HG02973 (cell line): Measurements from ENCODE around the gene CLTA.
A peak's percentile ranks its signal among the peaks of the same experiment; 100 is the strongest.

Experiments used
- ATAC-seq: cut with Tn5 transposase; IDR thresholded peaks from one replicate; pipeline ENCODE4 v1.9.1; 2021; ENCODE audit warnings: moderate library complexity; ENCODE audit not compliant: unreplicated experiment

The CLTA gene, protein sequence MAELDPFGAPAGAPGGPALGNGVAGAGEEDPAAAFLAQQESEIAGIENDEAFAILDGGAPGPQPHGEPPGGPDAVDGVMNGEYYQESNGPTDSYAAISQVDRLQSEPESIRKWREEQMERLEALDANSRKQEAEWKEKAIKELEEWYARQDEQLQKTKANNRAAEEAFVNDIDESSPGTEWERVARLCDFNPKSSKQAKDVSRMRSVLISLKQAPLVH

GRCh38 chr9:36190388-36191289 lies at the start of gene CLTA:
Gene CLTA, plus strand, starts transcription at chr9:36190921. Its CDS starts 136 bp downstream, at chr9:36191057.
- ATAC-seq, result peak; percentile 95

GRCh38 chr9:36141288-36141687 lies 49.4 kb upstream of the CLTA start:
- no peak for ATAC-seq

GRCh38 chr9:36141761-36142160 lies 49.0 kb upstream of the CLTA start:
- ATAC-seq, result no peak

DNA sequence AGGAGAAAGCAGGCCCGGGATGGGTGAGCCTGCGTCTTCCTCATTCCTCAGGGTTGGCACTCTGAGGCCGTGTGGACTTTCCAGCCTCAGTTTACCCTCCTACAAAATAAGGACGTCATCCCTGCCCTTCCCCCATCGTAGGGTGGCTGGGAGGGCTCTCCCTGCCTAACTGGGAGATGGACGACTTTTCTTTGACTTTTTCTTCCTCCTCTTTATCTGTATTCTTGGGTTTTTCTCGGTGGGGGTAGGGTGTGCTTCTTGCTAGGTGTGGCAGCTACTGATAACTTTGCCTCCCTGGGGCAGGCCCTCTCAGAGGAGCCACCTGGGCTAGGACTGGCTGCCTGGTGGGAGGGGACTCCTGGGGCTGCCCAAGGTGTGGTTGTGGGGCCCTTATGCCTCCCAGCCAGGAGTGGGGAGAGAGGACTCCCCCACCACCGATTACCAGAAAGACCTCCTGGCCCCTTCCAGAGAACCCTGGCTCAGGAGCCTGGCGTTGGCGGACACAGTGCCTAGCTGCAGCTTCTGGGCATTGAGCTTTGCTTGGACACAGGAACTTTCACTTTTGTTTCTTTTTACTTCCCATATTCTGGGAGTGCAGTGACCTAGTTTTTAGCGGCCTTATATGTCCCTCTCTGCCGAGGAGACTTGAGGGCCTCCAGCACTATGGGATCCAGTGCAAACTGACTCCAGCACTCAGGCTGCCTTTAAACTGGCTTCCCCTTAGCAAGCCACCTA lies 48.0 kb upstream of the CLTA start:
- ATAC-seq, result no peak

DNA sequence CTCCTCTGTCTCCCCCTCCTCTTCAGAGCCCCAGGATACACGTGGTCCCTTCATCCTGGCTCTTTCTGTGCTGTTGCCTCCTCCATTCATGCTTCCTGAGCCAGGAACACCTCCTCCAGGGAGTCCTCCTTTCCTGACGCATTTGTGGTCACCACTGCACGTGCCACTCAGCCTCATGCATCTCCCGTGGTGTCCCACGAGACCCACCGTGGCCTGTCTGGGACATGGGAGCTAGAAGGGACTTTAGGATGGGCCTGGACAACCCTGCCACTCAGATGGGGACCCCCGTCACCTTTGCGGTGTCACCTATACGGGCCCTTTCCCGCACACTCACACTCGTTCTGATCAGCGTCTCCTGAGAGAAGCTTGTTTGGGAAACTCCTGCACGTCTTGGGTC lies 47.5 kb upstream of the CLTA start:
- ATAC-seq, result no peak

DNA sequence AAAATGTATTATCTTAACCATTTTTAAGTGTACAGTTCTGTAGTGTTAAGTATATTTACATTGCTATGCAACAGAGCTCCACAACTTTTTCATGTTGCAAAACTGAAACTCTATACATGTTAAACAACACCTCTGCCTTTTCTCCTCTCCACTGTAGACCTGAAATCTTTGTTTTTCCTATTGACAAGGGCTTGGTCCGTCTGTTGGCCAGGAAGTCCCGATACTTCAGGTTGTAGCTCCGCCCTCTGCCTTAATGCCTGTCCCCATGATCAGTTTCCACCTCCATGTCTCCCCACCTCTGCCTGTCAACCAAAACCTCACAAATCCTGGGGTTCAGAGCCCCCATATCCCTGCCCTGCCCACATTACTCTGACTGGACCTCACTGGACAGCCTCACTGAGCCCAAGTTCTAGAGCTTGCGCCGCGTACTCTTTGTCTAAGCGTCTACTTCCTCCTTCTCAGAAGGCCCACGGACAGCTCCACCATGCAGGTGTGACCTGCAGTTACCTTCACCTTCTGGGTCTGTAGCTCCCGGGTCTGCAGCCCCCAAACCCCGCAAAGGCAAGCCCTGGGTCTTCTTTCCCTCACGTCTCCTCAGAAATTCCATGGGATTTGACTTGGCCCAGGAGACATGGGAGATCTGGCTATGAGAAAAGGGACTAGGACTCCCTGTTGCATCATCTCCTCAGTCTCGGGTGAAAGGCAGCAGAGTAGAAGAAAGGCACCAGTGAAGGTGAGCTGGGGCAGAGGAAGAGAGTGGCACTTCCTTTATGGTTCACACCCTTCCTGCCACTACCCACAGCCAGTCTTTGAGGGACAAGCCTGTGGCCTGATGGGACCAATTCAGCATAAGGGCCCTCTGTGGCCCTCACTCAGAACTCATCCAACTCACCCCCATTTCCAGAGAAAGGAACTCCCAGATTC lies 46.1 kb upstream of the CLTA start:
- ATAC-seq, result no peak

DNA sequence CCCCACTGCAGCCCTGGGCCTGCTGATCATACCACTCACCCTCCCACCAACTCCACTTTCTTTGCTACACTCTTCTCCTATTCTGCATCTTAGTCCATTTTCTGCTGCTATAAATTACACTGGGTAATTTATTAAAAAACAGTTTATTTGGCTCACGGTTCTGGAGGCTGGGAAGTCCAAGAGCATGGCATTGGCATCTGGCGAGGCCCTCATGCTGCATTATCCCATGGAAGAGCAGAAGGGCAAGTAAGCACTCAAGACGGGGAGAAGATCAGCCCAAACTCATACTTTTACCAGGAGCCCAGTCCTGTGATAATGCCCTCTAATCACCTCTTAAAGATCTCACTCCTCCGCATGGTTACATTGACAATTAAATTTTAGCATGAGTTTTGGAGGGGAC lies 44.8 kb upstream of the CLTA start:
- ATAC-seq, result no peak

DNA sequence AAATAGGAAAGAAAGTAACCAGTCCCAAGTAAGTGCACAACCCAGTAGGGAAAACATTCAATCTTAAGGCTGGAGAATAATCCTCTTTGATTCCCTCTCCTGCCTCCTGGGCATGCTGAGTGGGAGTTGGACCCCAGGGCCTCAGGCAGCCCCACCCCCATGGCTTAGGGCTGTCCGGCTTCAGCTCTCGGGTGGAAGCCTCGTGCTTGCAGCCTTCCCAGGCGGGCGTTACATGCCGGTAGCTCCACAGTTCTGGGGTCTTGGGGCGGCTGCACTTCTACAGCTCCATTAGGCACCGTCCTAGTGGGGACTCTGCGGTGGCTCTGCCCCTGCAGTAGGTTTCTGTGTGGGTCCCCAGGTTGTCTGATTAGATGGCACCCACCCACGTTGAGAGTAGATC lies 44.1 kb upstream of the CLTA start:
- ATAC-seq, result no peak

DNA sequence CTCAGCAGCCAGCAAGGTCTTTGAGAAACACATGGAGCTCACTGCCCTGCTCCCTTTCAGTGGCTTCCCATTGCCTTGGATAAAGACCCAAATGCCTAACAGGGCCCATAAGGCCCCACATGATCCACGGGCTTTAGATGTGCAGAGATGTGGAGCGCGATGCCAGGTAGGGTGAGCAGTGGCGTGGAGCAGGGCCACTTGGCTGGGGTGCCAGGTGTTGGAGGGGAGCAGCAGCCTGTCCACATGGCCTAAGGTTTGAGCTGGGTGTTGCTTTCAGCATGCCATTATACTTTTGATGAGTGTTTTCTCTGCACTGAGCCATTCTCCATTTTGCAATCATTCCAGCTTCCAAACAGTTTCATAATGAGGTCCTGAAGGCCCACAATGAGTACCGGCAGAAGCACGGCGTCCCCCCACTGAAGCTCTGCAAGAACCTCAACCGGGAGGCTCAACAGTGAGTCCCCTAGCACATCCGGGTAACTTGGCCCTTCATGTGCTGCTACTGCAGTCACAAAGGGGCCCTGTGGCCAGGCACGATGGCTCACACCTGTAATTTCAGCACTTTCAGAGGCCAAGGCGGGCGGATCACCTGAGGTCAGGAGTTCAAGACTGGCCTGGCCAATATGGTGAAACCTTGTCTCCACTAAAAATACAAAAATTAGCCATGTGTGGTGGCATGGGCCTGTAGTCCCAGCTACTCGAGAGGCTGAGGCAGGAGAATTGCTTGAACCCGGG lies 43.1 kb upstream of the CLTA start:
- no peak for ATAC-seq

DNA sequence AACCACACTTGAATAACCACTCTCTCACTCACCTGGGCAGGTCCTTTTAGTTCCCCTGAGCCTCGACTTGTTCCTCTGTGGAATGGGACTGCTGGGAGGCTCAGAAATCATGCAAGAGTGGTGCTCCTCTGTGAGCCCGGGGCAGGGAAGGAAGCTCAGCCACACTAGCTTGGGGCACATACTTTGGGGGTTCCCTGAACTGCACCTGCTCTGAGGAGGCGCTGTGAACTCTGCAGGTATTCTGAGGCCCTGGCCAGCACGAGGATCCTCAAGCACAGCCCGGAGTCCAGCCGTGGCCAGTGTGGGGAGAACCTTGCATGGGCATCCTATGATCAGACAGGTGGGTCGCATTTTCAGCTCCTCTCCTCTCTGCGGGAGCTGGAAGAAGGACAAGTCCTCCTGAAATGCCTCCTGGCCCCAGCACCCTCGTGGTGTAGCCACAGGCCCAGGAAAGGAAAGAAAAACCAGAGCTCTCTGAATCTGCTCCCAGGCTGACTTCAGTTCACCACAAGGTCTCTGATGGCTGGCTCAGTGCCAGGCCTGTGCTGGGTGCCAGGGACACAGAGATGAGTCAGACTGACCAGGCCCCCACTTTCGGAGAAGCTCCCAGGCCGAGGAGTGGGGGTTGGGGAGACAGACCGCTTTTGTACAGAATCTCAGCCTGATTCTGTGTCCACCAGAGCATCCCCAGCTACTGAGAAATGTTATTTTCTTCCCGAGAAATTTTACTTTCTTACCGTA lies 42.2 kb upstream of the CLTA start:
- no peak for ATAC-seq

- ATAC-seq, result no peak
Observed at GRCh38 chr9:36149197-36149596, 41.5 kb upstream of the CLTA start.

DNA sequence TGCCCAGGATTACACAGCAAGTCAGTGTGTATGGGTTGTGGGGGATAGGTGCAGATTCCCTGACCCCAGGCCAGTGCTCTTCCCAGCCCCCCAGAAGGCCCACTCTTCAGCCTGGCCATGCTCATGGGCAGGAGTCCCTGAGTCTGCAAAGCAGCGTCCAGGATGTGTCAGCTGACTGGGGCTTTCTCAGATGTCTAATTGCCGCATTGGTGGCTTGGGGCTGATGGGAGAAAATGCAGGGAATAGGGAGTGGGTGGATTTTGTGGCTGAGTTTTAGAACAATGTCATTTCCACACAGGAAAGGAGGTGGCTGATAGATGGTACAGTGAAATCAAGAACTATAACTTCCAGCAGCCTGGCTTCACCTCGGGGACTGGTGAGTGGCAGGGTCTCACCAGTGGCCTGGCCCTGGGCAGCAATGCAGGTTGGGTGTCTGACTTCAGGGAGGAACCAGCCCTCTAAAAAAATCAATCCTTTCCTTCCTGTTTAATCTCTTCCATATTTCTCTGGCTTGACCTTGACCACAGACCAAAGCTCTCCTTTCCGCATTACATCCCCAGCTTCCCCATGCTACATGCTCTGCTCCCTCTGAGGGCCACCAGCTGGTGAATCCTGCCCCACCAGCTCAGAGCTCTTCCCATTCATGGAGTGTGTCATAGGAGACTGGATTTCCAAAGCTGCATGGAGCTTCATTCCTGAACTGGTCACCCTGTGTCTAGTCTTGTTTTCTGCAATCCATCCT lies 40.0 kb upstream of the CLTA start:
- no peak for ATAC-seq

GRCh38 chr9:36151316-36152210 lies 39.2 kb upstream of the CLTA start:
- peak; percentile 77 for ATAC-seq

- ATAC-seq, result no peak
Observed at GRCh38 chr9:36152741-36153438, 37.8 kb upstream of the CLTA start.

GRCh38 chr9:36153746-36154145 lies 37.0 kb upstream of the CLTA start:
- ATAC-seq, result no peak

DNA sequence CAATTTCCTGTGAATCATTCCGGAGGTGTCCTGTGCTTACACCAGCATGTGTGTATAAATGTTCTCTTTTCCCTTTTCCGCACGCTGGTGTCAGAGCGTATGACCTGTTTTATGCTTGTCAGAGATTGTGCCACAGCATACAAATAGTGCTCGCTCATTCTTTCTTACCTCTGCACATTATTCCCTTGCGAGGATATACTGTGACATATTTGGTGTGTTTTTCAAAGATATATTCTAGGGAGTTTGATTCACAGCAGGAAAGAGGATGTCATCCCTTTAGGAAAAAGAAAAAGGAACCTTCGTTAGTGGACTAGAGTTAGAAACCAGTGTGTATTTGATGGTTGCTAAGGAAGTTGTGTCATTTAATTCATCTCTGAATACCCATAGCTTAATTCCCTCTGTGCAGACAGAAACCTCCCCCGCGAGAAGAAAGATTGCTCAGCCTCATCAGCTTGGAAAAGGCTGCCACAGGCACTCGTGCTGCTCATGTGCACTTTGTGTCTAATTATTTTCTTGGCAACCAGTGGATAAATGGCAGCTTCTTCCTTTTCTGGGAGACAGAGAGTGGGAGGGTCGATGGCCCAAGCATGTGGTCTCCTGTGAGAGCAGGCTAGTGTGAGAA lies 36.3 kb upstream of the CLTA start:
- no peak for ATAC-seq

DNA sequence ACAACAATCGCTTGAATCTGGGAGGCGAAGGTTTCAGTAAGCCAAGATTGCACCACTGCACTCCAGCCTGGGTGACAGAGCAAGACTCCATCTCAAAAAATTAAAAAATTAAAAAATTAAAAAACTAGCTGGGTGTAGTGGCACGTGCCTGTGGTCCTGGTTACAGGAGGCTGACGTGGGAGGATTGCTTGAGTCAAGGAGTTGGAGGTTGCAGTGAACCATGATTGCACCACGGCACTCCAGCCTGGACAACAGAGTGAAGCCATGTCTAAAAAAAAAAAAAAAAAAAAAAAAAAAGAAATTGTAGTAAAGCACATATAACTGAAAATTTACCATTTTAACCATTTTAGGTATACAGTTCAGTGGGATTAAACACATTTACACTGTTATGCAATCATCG lies 34.6 kb upstream of the CLTA start:
- no peak for ATAC-seq
